HG02588 (cell line): ENCODE measurements around the gene HIF3A.
"Not testable (repeated sequence)": the region's sequence is repeated elsewhere in the genome, so short reads cannot be mapped to it uniquely, and the experiment has no call there.

Source experiments
- ATAC-seq: cut with Tn5 transposase; IDR thresholded peaks from one replicate; pipeline ENCODE4 v1.9.1; 2021; ENCODE audit warnings: mild to moderate bottlenecking, moderate library complexity; ENCODE audit not compliant: unreplicated experiment

Gene HIF3A

GRCh38 chr19:46296722-46297461 is at the start of gene HIF3A:
Gene HIF3A, plus strand, starts transcription at chr19:46297042. Its CDS starts 35 bp downstream, at chr19:46297077.
- ATAC-seq: no peak

- ATAC-seq: no peak
Observed at GRCh38 chr19:46250076-46250735, 46.6 kb upstream of the HIF3A start.

- ATAC-seq: no peak
Observed at GRCh38 chr19:46251416-46251815, 45.4 kb upstream of the HIF3A start.

GRCh38 chr19:46254776-46255175 is 42.1 kb upstream of the HIF3A start:
- ATAC-seq: no peak

GRCh38 chr19:46256855-46257254 is 40.0 kb upstream of the HIF3A start:
- no peak for ATAC-seq

- ATAC-seq: not testable (repeated sequence)
Observed at GRCh38 chr19:46261501-46261900, 35.3 kb upstream of the HIF3A start.

- not testable (repeated sequence) for ATAC-seq
Observed at GRCh38 chr19:46262684-46263296, 34.1 kb upstream of the HIF3A start.

GRCh38 chr19:46264801-46265200 is 32.0 kb upstream of the HIF3A start:
- not testable (repeated sequence) for ATAC-seq

GRCh38 chr19:46265217-46265828 is 31.5 kb upstream of the HIF3A start:
- no peak for ATAC-seq

GRCh38 chr19:46269101-46269500 is 27.7 kb upstream of the HIF3A start:
- no peak for ATAC-seq

GRCh38 chr19:46270521-46271256 is 26.2 kb upstream of the HIF3A start:
- no peak for ATAC-seq

- no peak for ATAC-seq
Observed at GRCh38 chr19:46271481-46272197, 25.2 kb upstream of the HIF3A start.

- not testable (repeated sequence) for ATAC-seq
Observed at GRCh38 chr19:46273931-46274330, 22.9 kb upstream of the HIF3A start.

GRCh38 chr19:46279177-46279576 is 17.7 kb upstream of the HIF3A start:
- ATAC-seq: no peak

GRCh38 chr19:46283771-46284170 is 13.1 kb upstream of the HIF3A start:
- ATAC-seq: no peak

- ATAC-seq: no peak
Observed at GRCh38 chr19:46284635-46285034, 12.2 kb upstream of the HIF3A start.

GRCh38 chr19:46287585-46287984 is 9.3 kb upstream of the HIF3A start:
- no peak for ATAC-seq

GRCh38 chr19:46288896-46289588 is 7.8 kb upstream of the HIF3A start:
- no peak for ATAC-seq

- ATAC-seq: no peak
Observed at GRCh38 chr19:46289724-46290619, 6.9 kb upstream of the HIF3A start.
